Skeletal muscle satellite cell (primary cell): ENCODE measurements around the gene EXOC3L2.

Source experiments
- H3K27me3 ChIP-seq: 2 replicates; pipeline ENCODE4 v1.7.0; 2013; ENCODE audit warnings: low read length; ENCODE audit not compliant: control insufficient read depth, insufficient read depth
- H3K36me3 ChIP-seq: 2 replicates; pipeline ENCODE4 v1.7.0; 2013; ENCODE audit warnings: mild to moderate bottlenecking, control low read depth, low read length; ENCODE audit not compliant: insufficient read depth
- H3K4me1 ChIP-seq: 2 replicates; pipeline ENCODE4 v1.7.0; 2013; ENCODE audit warnings: low read length; ENCODE audit not compliant: control insufficient read depth, insufficient read depth
- H3K4me2 ChIP-seq: 2 replicates; pipeline ENCODE4 v1.7.0; 2013; ENCODE audit warnings: mild to moderate bottlenecking, low read length
- H3K4me3 ChIP-seq: 2 replicates; pipeline ENCODE4 v1.7.0; 2013; ENCODE audit warnings: low read length
- H3K9ac ChIP-seq: 2 replicates; pipeline ENCODE4 v1.7.0; 2013; ENCODE audit warnings: mild to moderate bottlenecking, low read depth, low read length, moderate library complexity
- H3K9me3 ChIP-seq: replicated peaks from 2 replicates; pipeline ENCODE4 v1.7.0; 2013; ENCODE audit warnings: mild to moderate bottlenecking, control low read depth, low read length

The EXOC3L2 gene

GRCh38 chr19:45175515-45176345 lies 69.5 kb downstream of the EXOC3L2 start:
- H3K4me3 ChIP-seq: no peak overlapping the region
- no peak overlapping the region for H3K4me2 ChIP-seq
- no peaks in the 10 kb centered on the region for H3K36me3 ChIP-seq
- no peaks in the 10 kb centered on the region for H3K9me3 ChIP-seq
- H3K27me3 ChIP-seq: no peaks in the 10 kb centered on the region
- no peak overlapping the region for H3K9ac ChIP-seq
- H3K4me1 ChIP-seq: peaks cover 31% of the 10 kb centered on the region

- Histone ChIP-seq H3K4me3 (no peak overlapping the region), H3K4me2 (no peak overlapping the region), H3K36me3 (no peaks in the 10 kb centered on the region), H3K9ac (peak overlapping the region; percentile 48), H3K4me1 (peaks cover 21% of the 10 kb centered on the region), H3K27me3 (no peaks in the 10 kb centered on the region), H3K9me3 (no peaks in the 10 kb centered on the region)
Measured at GRCh38 chr19:45173816-45174215, 71.4 kb downstream of the EXOC3L2 start.

- Histone ChIP-seq H3K36me3 (no peaks in the 10 kb centered on the region), H3K9ac (no peak overlapping the region), H3K4me1 (peaks cover 21% of the 10 kb centered on the region), H3K4me2 (no peak overlapping the region), H3K9me3 (no peaks in the 10 kb centered on the region), H3K27me3 (no peaks in the 10 kb centered on the region), H3K4me3 (no peak overlapping the region)
Measured at GRCh38 chr19:45172611-45173208, 72.5 kb downstream of the EXOC3L2 start.

GRCh38 chr19:45172173-45172572 lies 73.0 kb downstream of the EXOC3L2 start:
- H3K4me3 ChIP-seq: no peak overlapping the region
- H3K4me1 ChIP-seq: peaks cover 16% of the 10 kb centered on the region
- no peak overlapping the region for H3K9ac ChIP-seq

GRCh38 chr19:45171211-45171623 lies 74.0 kb downstream of the EXOC3L2 start:
- H3K4me2 ChIP-seq: no peak overlapping the region
- peaks cover 16% of the 10 kb centered on the region for H3K4me1 ChIP-seq
- no peak overlapping the region for H3K4me3 ChIP-seq
- no peak overlapping the region for H3K9ac ChIP-seq
- H3K9me3 ChIP-seq: no peaks in the 10 kb centered on the region
- H3K36me3 ChIP-seq: no peaks in the 10 kb centered on the region
- H3K27me3 ChIP-seq: no peaks in the 10 kb centered on the region

More at GRCh38 chr19:45172173-45172572, 73.0 kb downstream of the EXOC3L2 start:
- no peaks in the 10 kb centered on the region for H3K9me3 ChIP-seq
- H3K27me3 ChIP-seq: no peaks in the 10 kb centered on the region
- no peak overlapping the region for H3K4me2 ChIP-seq
- no peaks in the 10 kb centered on the region for H3K36me3 ChIP-seq

- H3K4me1 ChIP-seq: peaks cover 12% of the 10 kb centered on the region
- no peak overlapping the region for H3K4me3 ChIP-seq
- no peaks in the 10 kb centered on the region for H3K27me3 ChIP-seq
- H3K36me3 ChIP-seq: no peaks in the 10 kb centered on the region
- no peak overlapping the region for H3K4me2 ChIP-seq
- no peaks in the 10 kb centered on the region for H3K9me3 ChIP-seq
- H3K9ac ChIP-seq: no peak overlapping the region
Measured at GRCh38 chr19:45170146-45171106, 74.8 kb downstream of the EXOC3L2 start.

GRCh38 chr19:45169602-45170001 lies 75.6 kb downstream of the EXOC3L2 start:
- Histone ChIP-seq H3K4me1 (peaks cover 11% of the 10 kb centered on the region), H3K27me3 (no peaks in the 10 kb centered on the region), H3K36me3 (no peaks in the 10 kb centered on the region), H3K9ac (no peak overlapping the region), H3K4me3 (no peak overlapping the region), H3K9me3 (no peaks in the 10 kb centered on the region), H3K4me2 (no peak overlapping the region)

GRCh38 chr19:45168767-45169351 lies 76.3 kb downstream of the EXOC3L2 start:
- Histone ChIP-seq H3K4me3 (no peak overlapping the region), H3K4me2 (no peak overlapping the region), H3K9me3 (no peaks in the 10 kb centered on the region), H3K9ac (no peak overlapping the region), H3K4me1 (peaks cover 9% of the 10 kb centered on the region), H3K27me3 (no peaks in the 10 kb centered on the region), H3K36me3 (no peaks in the 10 kb centered on the region)

- peaks cover 2% of the 10 kb centered on the region for H3K27me3 ChIP-seq
- no peak overlapping the region for H3K9ac ChIP-seq
- H3K36me3 ChIP-seq: no peaks in the 10 kb centered on the region
- H3K4me2 ChIP-seq: no peak overlapping the region
- H3K9me3 ChIP-seq: no peaks in the 10 kb centered on the region
- no peak overlapping the region for H3K4me3 ChIP-seq
- peaks cover 10% of the 10 kb centered on the region for H3K4me1 ChIP-seq
Measured at GRCh38 chr19:45166723-45167252, 78.4 kb downstream of the EXOC3L2 start.

- Histone ChIP-seq H3K4me2 (peak overlapping the region; percentile 9), H3K9me3 (no peaks in the 10 kb centered on the region), H3K27me3 (peaks cover 18% of the 10 kb centered on the region), H3K4me3 (no peak overlapping the region), H3K4me1 (peaks cover 10% of the 10 kb centered on the region), H3K9ac (no peak overlapping the region), H3K36me3 (no peaks in the 10 kb centered on the region)
Measured at GRCh38 chr19:45164577-45165335, 80.5 kb downstream of the EXOC3L2 start.
